RWPE2 (cell line): ENCODE measurements around the gene CLOCK.
A peak's percentile ranks its signal among the peaks of the same experiment; 100 is the strongest.
"Not testable (repeated sequence)": the region's sequence is repeated elsewhere in the genome, so short reads cannot be mapped to it uniquely, and the experiment has no call there.

Experiments
- ATAC-seq: fragments of 200-7000 bp; cut with Tn5 transposase; 3 replicates; pipeline ENCODE4 v1.9.1; 2021; ENCODE audit warnings: low read depth
- DNase-seq: peaks from one replicate; pipeline ENCODE4 v3.0.0-alpha.2; 2020; ENCODE audit warnings: low spot score
- H3K27ac ChIP-seq: fragments of 450-650 bp; 2 replicates; pipeline ENCODE4 v1.5.1; 2017; ENCODE audit warnings: mild to moderate bottlenecking; ENCODE audit not compliant: poor library complexity, severe bottlenecking
- H3K27me3 ChIP-seq: fragments of 250-450 bp; sonication (Bioruptor Pico); 2 replicates; pipeline ENCODE4 v1.5.1; 2021; ENCODE audit warnings: mild to moderate bottlenecking, moderate library complexity; ENCODE audit not compliant: insufficient read depth, poor library complexity, severe bottlenecking
- H3K36me3 ChIP-seq: fragments of 250-450 bp; sonication (Bioruptor Pico); 2 replicates; pipeline ENCODE4 v1.5.1; 2020; ENCODE audit warnings: low read depth, mild to moderate bottlenecking, moderate library complexity
- H3K4me1 ChIP-seq: fragments of 250-450 bp; sonication (Bioruptor Pico); 2 replicates; pipeline ENCODE4 v1.5.1; 2021; ENCODE audit warnings: mild to moderate bottlenecking, moderate library complexity; ENCODE audit not compliant: insufficient read depth, poor library complexity, severe bottlenecking
- H3K4me3 ChIP-seq: fragments of 250-450 bp; sonication (Bioruptor Pico); 2 replicates; pipeline ENCODE4 v1.5.1; 2021; ENCODE audit warnings: mild to moderate bottlenecking, moderate library complexity; ENCODE audit not compliant: severe bottlenecking
- H3K9me3 ChIP-seq: fragments of 250-450 bp; sonication (Bioruptor Pico); 2 replicates; pipeline ENCODE4 v1.5.1; 2021; ENCODE audit warnings: mild to moderate bottlenecking, moderate library complexity; ENCODE audit not compliant: severe bottlenecking
- CTCF ChIP-seq: fragments of 450-650 bp; IDR thresholded peaks from one replicate; pipeline ENCODE4 v1.5.1; 2017; ENCODE audit warnings: mild to moderate bottlenecking, moderate library complexity; ENCODE audit not compliant: poor library complexity, severe bottlenecking

CLOCK gene

GRCh38 chr4:55560096-55560495 lies 13.4 kb upstream of the CLOCK start:
- Histone ChIP-seq H3K27ac (no peak overlapping the region), H3K4me3 (no peak overlapping the region), H3K4me1 (no peaks in the 10 kb centered on the region), H3K27me3 (no peaks in the 10 kb centered on the region), H3K36me3 (no peaks in the 10 kb centered on the region), H3K9me3 (no peaks in the 10 kb centered on the region)
- TF ChIP-seq CTCF = no peak
- DNase-seq = no peak
- no peak for ATAC-seq

- peaks cover 9% of the 10 kb centered on the region for H3K4me1 ChIP-seq
- DNase-seq (no peak), ATAC-seq (no peak)
- H3K4me3 ChIP-seq = no peak overlapping the region
- H3K9me3 ChIP-seq = no peaks in the 10 kb centered on the region
- no peaks in the 10 kb centered on the region for H3K36me3 ChIP-seq
- no peaks in the 10 kb centered on the region for H3K27me3 ChIP-seq
- no peak overlapping the region for H3K27ac ChIP-seq
- peak; percentile 80 for TF ChIP-seq CTCF
Measured at GRCh38 chr4:55554453-55555030, 7.8 kb upstream of the CLOCK start.

- no peaks in the 10 kb centered on the region for H3K27me3 ChIP-seq
- no peaks in the 10 kb centered on the region for H3K36me3 ChIP-seq
- no peak for TF ChIP-seq CTCF
- no peak overlapping the region for H3K4me3 ChIP-seq
- ATAC-seq (no peak), DNase-seq (no peak)
- H3K9me3 ChIP-seq = no peaks in the 10 kb centered on the region
- H3K27ac ChIP-seq = no peak overlapping the region
- H3K4me1 ChIP-seq = peaks cover 15% of the 10 kb centered on the region
Measured at GRCh38 chr4:55553441-55554201, 6.9 kb upstream of the CLOCK start.

DNA sequence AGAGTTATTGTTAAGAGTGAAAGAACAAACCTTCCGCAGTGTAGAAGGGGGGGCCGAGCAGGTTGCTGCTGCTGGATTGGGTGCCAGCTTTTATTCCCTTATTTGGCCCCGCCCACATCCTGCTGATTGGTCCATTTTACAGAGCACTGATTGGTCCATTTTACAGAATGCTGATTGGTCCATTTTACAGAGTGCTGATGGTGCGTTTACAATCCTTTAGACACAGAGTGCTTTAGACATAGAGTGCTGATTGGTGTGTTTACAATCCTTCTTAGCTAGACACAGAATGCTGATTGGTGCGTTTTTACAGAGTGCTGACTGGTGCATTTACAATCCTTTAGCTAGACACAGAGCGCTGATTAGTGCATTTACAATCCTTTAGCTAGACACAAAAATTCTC lies 5.3 kb upstream of the CLOCK start:
- H3K27ac ChIP-seq, ATAC-seq, H3K9me3 ChIP-seq, H3K36me3 ChIP-seq, H3K4me3 ChIP-seq, DNase-seq, H3K27me3 ChIP-seq: not testable (repeated sequence)
- peaks cover 24% of the 10 kb centered on the region for H3K4me1 ChIP-seq

DNA sequence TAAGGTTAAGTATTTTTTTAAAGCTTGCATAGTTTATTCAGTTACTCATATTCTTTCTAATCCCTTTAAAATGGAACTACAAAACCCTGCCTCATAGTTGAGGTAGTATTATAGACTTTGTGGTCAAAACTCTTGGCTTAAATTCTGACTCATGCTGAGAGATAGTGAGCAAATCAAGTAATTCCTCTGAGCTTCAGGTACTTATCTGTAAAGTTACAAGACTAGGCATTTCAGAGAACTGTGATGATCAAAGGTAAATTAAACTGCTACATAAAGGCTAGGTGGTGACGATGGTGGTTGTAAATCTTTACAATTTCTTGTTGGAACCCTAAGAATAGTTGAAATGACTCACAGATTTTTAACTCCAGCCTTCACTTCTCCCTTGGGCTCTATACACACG lies 3.2 kb upstream of the CLOCK start:
- peak; percentile 64 for ATAC-seq
- peak overlapping the region; percentile 95 for H3K27ac ChIP-seq
- no peak for TF ChIP-seq CTCF
- H3K27me3 ChIP-seq = no peaks in the 10 kb centered on the region
- peaks cover 24% of the 10 kb centered on the region for H3K4me1 ChIP-seq
- no peak overlapping the region for H3K4me3 ChIP-seq
- H3K36me3 ChIP-seq = no peaks in the 10 kb centered on the region
- no peak for DNase-seq
- H3K9me3 ChIP-seq = no peaks in the 10 kb centered on the region
